GM12864 (cell line): ENCODE results near the gene CD2BP2.
"Not testable (repeated sequence)": the region's sequence is repeated elsewhere in the genome, so short reads cannot be mapped to it uniquely, and the experiment has no call there.

ENCODE experiments used
- DNase-seq: peaks from one replicate; pipeline ENCODE4 v3.0.0-alpha.2; 2011; ENCODE audit warnings: low read depth
- H3K4me3 ChIP-seq: 2 replicates; pipeline ENCODE4 v1.5.1; 2011; ENCODE audit warnings: mild to moderate bottlenecking, low read depth, low read length, control low read depth

The CD2BP2 gene

GRCh38 chr16:30318647-30319046 is 36.5 kb downstream of the CD2BP2 start:
- not testable (repeated sequence) for H3K4me3 ChIP-seq, DNase-seq

- DNase-seq, H3K4me3 ChIP-seq: not testable (repeated sequence)
Observed at GRCh38 chr16:30310937-30311336, 44.2 kb downstream of the CD2BP2 start.

- not testable (repeated sequence) for DNase-seq, H3K4me3 ChIP-seq
Observed at GRCh38 chr16:30309255-30309654, 45.9 kb downstream of the CD2BP2 start.
